ENCODE results near the gene GRIK4. TPM values are rescaled to one million over a fixed set of nuclear protein-coding genes. Genes with fewer than 3 reads are reported as not detected.

GRIK4 gene
- total and polyA plus RNA-seq, 12 donors: 0.33 to 4.8 (median 3.0) TPM

DNA sequence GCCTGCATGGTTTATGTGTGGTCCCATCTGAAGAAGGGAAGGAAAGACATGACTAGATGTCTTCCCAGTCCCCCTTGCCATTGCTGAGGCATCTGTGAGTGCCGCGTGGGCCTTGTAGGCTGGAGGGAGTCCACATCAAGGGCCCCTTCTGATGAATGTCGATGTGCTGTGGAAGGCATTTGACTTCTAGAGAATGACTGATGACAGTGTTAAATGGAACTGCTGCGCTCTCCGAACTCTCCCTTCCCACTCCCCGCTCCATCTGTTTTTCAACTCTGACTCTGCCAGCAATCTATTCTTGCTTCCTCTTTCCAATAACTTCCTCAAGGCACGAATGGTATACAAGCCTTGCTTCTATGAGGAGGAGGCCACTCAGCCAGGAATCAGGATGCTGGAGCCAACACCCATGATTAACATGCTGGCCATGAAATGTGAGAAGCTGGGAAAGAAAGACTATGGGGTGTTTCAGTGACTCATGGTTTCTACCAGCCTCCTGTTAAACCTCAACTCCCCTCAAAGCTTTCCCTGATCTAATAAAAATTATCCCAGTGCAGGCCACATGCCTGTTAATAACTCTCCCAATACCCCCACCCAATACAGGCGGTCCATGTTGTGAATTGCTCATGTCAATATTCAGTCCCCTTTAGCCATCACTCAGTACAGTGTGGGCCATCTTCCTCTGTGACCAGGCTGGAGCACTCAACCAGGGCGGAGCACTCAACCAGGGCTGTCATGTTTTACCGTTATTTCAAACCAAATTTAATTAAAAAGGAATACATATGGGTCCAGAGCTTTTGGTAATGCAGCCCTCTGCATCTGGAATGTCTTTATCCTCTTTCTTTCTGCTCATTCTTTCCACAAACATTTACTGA, 466.0 kb downstream of the GRIK4 start:
- Histone ChIP-seq H3K36me3 (replicated peaks in 1 of 2) (no peaks in the 10 kb centered on the region), H3K4me1 (replicated peaks in 1 of 2) (no peaks in the 10 kb centered on the region), H3K27ac (no peak overlapping the region), H3K4me3 (no peak overlapping the region), H3K27me3 (no peaks in the 10 kb centered on the region), H3K9me3 (replicated peaks in 1 of 3) (no peaks in the 10 kb centered on the region)
- TF ChIP-seq CTCF (IDR thresholded peaks at IDR 0.05) (no peak), POLR2A (IDR thresholded peaks at IDR 0.05) (no peak)
- no peak for DNase-seq
- intact Hi-C loops (cut with DNase I): no loop called here
- 72 to 88% (median 78%) methylated on average over 10 of the region's 10 CpGs for WGBS, 4 donors

DNA sequence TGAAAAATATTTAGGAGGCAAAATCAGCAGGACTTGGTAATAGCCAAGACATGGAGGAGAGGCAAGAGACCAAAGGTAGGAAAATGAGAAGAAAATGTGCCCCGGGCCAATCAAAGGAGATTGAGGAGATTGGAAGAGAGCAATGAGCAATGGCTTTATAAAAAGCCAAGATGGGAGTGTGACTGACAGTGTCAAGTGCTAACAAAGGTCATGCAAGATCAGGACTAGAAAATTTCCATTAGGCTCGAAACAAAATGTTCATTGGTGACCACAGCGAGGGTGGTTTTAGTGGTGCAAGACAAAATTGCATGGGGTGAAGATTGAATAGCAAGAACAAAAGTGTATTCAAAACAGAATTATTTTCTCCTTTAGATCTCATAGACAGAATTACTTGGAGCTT, 467.2 kb downstream of the GRIK4 start:
- no peaks in the 10 kb centered on the region for H3K4me1 ChIP-seq (replicated peaks in 1 of 2)
- no peaks in the 10 kb centered on the region for H3K9me3 ChIP-seq (replicated peaks in 1 of 3)
- TF ChIP-seq CTCF (IDR thresholded peaks at IDR 0.05) (no peak), POLR2A (IDR thresholded peaks at IDR 0.05) (no peak)
- no peak for DNase-seq
- intact Hi-C loops (cut with DNase I): no loop called here
- no peak overlapping the region for H3K4me3 ChIP-seq
- 71 to 91% (median 81%) methylated on average over 3 of the region's 3 CpGs for whole genome bisulfite sequencing, 4 donors
- no peaks in the 10 kb centered on the region for H3K36me3 ChIP-seq (replicated peaks in 1 of 2)
- no peak overlapping the region for H3K27ac ChIP-seq
- no peaks in the 10 kb centered on the region for H3K27me3 ChIP-seq

DNA sequence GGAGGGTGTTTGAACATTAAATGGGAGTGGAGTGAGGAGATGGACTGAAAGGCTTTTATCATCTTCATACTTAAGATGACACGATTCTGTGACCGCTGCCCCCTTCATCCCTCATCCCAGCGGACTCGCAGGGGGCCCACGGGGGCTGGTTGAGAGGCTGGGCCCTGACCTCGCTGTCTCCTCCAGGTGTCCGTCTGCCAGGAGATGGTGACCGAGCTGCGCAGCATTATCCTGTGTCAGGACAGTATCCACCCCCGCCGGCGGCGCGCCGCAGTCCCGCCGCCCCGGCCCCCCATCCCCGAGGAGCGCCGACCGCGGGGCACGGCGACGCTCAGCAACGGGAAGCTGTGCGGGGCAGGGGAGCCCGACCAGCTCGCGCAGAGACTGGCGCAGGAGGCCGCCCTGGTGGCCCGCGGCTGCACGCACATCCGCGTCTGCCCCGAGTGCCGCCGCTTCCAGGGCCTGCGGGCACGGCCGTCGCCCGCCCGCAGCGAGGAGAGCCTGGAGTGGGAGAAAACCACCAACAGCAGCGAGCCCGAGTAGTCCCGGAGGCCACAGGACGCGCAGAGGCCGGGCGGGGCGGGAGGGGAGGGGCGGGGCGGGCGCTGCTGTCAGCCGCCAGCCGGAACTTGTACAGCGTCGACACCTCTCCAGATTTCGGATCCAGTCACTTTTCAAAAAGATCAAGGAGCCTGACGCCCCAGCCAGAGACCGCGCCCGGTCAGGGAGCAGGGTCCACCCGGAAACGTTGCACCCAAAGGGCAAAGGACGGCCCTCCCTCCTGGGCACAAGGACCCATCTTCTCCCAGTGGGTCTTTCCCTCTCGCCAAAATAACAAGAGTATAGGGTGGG, 474.4 kb downstream of the GRIK4 start:
- H3K4me1 ChIP-seq (replicated peaks in 1 of 2): peaks cover 0 to 5% of the 10 kb centered on the region in 2 donors
- H3K27me3 ChIP-seq: no peaks in the 10 kb centered on the region
- H3K4me3 ChIP-seq: peak overlapping the region in 2 of 4 donors; percentile 1 to 64
- peak overlapping the region in 2 of 5 donors; percentile 13 to 54 for H3K27ac ChIP-seq
- H3K9me3 ChIP-seq (replicated peaks in 1 of 3): no peaks in the 10 kb centered on the region
- intact Hi-C loops (cut with DNase I): no loop called here
- no peaks in the 10 kb centered on the region for H3K36me3 ChIP-seq (replicated peaks in 1 of 2)
- 1 to 9% (median 4%) methylated on average over 15 to 72 of the region's 72 CpGs for WGBS, 4 donors
- TF ChIP-seq CTCF (IDR thresholded peaks at IDR 0.05): peak in 3 of 6 experiments; percentile 23 to 61 (median 54)
- peak in 1 of 2 donors; percentile 45 for TF ChIP-seq POLR2A (IDR thresholded peaks at IDR 0.05)
- DNase-seq: peak; percentile 63 to 82 (median 75)

- peaks cover 0 to 5% of the 10 kb centered on the region in 2 donors for H3K4me1 ChIP-seq (replicated peaks in 1 of 2)
- intact Hi-C loops (cut with DNase I): no loop called here
- TF ChIP-seq CTCF (IDR thresholded peaks at IDR 0.05) (no peak), POLR2A (IDR thresholded peaks at IDR 0.05) (no peak)
- H3K4me3 ChIP-seq: no peak overlapping the region
- H3K9me3 ChIP-seq (replicated peaks in 1 of 3): no peaks in the 10 kb centered on the region
- DNase-seq: no peak
- 88 to 100% (median 93%) methylated on average over 1 of the region's 1 CpG for WGBS, 4 donors
- peaks cover 5% of the 10 kb centered on the region for H3K27me3 ChIP-seq
- no peaks in the 10 kb centered on the region for H3K36me3 ChIP-seq (replicated peaks in 1 of 2)
- H3K27ac ChIP-seq: no peak overlapping the region
These were observed 477.1 kb downstream of the GRIK4 start for GRCh38 chr11:120988603-120989002.
